DOHH2 (cell line): Measurements from ENCODE around the gene BCAS1.

Source experiments
- CTCF ChIP-seq: fragments of 200-600 bp; sonication (generic); IDR thresholded peaks from one replicate; pipeline ENCODE4 v1.5.1; 2014; ENCODE audit warnings: antibody characterized with exemption, mild to moderate bottlenecking, low read depth, low read length; ENCODE audit not compliant: poor library complexity, severe bottlenecking
- EZH2phosphoT487 ChIP-seq: fragments of 200-600 bp; sonication (generic); IDR thresholded peaks from 2 replicates; pipeline ENCODE4 v1.6.1; 2017; ENCODE audit warnings: borderline replicate concordance, mild to moderate bottlenecking, antibody characterized with exemption, low read length, moderate library complexity, mixed read lengths

GRCh38 chr20:53981130-53981529, 89.3 kb downstream of the BCAS1 start:
- no peak for TF ChIP-seq EZH2phosphoT487
- no peak for TF ChIP-seq CTCF
